ENCODE data around the gene ZMYND11.

GRCh38 chr10:279655-280054 lies 144.4 kb downstream of the ZMYND11 start:
- TF ChIP-seq, protein P1, sequence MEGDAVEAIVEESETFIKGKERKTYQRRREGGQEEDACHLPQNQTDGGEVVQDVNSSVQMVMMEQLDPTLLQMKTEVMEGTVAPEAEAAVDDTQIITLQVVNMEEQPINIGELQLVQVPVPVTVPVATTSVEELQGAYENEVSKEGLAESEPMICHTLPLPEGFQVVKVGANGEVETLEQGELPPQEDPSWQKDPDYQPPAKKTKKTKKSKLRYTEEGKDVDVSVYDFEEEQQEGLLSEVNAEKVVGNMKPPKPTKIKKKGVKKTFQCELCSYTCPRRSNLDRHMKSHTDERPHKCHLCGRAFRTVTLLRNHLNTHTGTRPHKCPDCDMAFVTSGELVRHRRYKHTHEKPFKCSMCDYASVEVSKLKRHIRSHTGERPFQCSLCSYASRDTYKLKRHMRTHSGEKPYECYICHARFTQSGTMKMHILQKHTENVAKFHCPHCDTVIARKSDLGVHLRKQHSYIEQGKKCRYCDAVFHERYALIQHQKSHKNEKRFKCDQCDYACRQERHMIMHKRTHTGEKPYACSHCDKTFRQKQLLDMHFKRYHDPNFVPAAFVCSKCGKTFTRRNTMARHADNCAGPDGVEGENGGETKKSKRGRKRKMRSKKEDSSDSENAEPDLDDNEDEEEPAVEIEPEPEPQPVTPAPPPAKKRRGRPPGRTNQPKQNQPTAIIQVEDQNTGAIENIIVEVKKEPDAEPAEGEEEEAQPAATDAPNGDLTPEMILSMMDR (conservative IDR thresholded peaks at IDR 0.05 in 1 of 2, IDR thresholded peaks at IDR 0.05 in 1 of 2; ENCODE audit: low read depth in 1 of 2, low read length in 2 of 2) = no peak
- no peak for TF ChIP-seq EZH2 (IDR thresholded peaks at IDR 0.05; ENCODE audit: low read length, missing control alignments)
